Dermis microvascular lymphatic vessel endothelial cell (primary cell): ENCODE measurements around the gene DMD. TPM values are rescaled to one million over a fixed set of nuclear protein-coding genes. Genes with fewer than 3 reads are reported as not detected.

Source experiments
- DNase-seq, 2 donors: peaks; one replicate each; pipeline versions ENCODE4 v3.0.0 to v3.0.0-alpha.2; 2010; ENCODE audit warnings: low read depth in 2 of 2
- total RNA-seq: library from RNA; depleted of rRNA; stranded (reverse); fragments of >200 nt; gene quantifications from 2 replicates; pipeline ENCODE4 v1.2.1, GENCODE V29; 2014

DMD gene
- total RNA-seq, 1 donor from 2014 or later, result 1.8 TPM

- DNase-seq, result no peak
These were observed 696.4 kb downstream of the DMD start for GRCh38 chrX:32514986-32515385.

GRCh38 chrX:32501606-32502005 is 709.7 kb downstream of the DMD start:
- DNase-seq, result no peak

GRCh38 chrX:32496671-32497070 is 714.7 kb downstream of the DMD start:
- DNase-seq, result no peak

DNA sequence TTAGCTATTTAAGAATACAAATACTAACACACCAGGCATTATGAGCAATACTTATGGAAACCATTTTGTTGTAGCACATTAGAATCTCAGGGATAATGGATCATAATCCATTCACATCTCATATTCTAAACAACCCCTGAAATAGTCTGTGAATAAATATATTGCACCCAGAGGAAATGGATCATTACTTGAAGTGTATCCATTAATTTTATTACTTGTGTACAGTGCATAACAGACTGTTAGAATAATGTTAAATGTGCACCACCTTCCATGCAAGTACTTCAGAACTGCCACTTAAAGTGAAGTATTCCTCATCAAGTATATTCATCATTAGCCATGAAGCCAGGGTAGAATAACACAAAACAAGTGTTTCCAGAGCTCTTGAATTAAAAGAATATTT is 715.5 kb downstream of the DMD start:
- no peak for DNase-seq

- no peak for DNase-seq
These were observed 722.2 kb downstream of the DMD start for GRCh38 chrX:32489125-32489524.

- no peak for DNase-seq
These were observed 727.7 kb downstream of the DMD start for GRCh38 chrX:32483534-32484136.

DNA sequence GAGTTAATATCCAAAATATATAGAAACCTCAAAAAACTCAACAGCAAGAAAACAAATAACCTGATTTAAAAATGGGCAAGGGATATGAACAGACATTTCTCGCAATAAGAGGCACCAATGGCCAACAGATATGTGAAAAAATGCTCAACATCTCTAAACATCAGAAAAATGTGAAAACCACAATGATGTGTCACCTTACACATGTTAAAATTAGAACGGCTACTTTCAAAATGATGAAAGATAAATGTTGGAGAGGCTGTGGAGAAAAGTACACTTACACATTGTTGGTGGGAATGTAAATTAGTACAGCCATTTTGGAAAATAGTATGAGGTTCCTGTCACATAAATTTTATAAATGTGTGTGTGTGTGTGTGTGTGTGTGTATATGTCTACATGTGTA is 731.3 kb downstream of the DMD start:
- no peak for DNase-seq

DNA sequence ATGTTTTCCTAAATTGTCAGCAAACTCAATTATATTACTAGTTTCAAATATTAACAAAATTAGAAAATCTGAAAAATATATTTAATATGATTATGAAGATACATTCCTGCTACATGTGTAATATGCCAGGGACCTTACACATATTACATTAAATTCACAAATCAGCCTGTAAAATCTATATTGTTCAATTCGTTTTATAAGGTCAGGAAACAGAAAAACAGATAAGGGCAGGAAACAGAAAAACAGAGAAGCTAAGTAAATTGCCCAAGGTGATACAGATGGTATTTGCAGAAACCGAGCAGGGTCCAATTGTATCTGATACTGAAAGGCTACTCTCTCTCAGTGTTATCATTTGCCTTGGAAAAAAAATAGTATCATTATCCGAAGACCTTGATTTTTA is 739.0 kb downstream of the DMD start:
- DNase-seq, result no peak

DNA sequence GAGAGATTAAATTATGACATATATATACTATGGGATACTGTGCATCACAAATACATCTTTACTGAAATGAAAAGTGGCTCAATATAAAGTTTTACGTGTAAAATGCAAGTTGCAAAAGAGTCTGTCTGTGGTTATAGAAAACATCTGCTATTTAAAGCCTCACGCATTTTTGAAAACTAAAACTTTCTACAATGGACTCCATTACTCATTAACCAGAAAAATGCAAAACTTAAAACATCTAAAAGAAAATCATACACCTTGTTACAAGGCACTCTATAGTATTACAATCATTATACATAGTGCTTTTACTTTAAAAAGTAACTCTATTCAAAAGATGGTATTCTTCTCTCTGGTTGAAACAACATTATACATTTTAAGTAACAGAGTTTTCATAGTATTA is 755.6 kb downstream of the DMD start:
- no peak for DNase-seq

GRCh38 chrX:32451954-32452695 is 759.2 kb downstream of the DMD start:
- no peak for DNase-seq

DNA sequence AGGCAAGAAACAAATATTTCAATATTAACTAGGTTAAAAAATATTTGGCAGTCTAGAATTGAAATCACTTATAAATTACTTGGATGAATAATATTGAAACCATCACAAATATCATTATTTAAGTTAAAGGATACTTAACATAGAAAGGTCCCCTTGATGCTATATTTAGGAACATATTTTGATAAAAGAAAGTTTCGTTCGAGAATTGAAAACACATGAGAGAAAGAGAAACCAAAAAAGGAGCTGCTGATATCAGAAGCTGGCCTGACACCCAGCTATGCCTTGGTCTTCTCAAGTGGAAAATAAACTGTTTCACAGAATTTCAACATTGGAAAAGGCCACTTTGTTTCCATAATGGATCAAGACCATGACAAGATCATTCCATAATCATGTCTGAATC is 762.4 kb downstream of the DMD start:
- no peak for DNase-seq

- no peak for DNase-seq
These were observed 763.0 kb downstream of the DMD start for GRCh38 chrX:32448320-32448719.

GRCh38 chrX:32447640-32448039 is 763.7 kb downstream of the DMD start:
- DNase-seq, result no peak

DNA sequence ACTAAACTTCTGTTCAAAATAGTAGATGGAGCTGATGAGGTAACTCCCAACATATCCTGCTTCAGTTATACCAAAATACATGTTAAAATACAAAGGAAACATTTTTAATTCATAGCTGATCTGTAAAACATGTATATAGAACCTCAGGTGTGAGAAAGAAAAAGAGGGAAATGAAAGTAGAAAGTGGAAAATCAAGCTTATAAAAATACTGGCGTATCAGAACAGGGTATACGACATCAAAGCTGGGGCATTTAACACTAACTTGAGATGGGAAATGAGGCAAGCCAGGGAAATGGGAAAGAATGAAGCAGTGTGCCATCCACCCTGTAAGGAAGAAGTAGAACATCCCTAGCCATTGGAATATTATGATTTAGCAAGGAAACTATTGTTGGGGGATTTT is 767.5 kb downstream of the DMD start:
- DNase-seq, result no peak

GRCh38 chrX:32421266-32421665 is 790.1 kb downstream of the DMD start:
- no peak for DNase-seq

DNA sequence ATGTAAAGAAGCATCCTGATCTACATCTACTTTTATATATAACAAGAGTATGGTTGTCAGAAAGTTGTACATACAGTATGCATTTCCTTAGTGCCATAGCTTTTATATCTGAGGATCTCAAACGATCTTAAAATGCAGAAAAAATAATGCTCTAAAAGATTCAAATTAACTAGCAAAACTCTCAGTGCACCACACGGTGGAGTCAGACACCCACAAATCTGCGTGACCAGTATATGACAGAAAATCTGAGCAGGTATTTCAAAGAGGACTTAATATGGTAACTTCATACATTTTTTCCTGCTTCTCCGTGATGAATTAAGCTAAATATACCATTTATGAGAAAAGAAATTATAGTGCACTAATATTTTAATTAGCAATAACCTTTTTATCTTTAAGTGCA is 803.0 kb downstream of the DMD start:
- DNase-seq, result no peak

DNA sequence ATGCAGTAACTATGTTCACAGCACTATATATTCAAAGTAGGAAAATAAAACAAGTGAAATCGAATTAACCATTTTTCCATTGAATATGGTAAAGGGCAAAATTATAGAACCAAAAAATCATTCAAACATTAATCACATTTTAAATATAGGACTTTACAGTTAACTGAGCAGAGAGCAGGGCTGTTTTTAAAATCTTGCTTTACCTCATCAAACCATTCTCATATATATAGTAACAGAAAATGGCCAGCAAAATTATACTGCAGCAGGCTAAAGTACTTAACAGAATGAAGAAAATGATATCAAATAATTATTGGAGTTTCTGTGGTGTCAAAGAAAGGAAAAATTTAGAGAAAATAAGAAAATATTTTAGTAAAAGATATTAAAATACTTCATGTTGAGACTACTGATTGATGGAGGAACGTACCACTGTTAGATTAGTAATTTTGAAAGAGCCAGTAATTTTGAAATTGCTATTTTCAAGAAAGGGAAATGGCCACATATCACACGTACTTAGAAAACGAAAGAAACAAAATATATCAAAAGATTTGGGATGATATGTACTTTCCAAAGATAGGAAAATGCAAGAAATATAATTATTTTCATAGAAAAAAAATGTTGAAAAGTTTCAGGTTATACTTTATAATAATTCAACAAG is 813.7 kb downstream of the DMD start:
- no peak for DNase-seq

- no peak for DNase-seq
These were observed 815.5 kb downstream of the DMD start for GRCh38 chrX:32395878-32396277.

DNA sequence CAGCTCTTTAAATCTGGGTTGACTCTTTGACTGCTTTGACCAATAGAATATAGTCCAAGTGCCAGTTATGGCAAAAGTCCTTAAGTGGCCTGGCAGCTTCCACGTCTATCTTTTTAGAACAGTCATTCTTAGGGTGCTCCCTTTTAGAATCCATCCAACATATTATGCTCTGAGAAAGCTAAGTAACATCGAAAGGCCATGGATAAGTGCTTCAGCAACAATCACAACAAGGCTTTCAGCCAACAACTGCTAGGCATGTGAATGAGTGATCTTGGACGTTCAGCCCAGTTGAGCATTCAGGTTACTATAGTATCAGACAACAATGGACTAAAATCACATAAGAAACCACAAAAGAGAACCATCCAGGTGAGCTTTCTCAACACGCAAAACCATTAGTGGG is 818.7 kb downstream of the DMD start:
- no peak for DNase-seq

DNA sequence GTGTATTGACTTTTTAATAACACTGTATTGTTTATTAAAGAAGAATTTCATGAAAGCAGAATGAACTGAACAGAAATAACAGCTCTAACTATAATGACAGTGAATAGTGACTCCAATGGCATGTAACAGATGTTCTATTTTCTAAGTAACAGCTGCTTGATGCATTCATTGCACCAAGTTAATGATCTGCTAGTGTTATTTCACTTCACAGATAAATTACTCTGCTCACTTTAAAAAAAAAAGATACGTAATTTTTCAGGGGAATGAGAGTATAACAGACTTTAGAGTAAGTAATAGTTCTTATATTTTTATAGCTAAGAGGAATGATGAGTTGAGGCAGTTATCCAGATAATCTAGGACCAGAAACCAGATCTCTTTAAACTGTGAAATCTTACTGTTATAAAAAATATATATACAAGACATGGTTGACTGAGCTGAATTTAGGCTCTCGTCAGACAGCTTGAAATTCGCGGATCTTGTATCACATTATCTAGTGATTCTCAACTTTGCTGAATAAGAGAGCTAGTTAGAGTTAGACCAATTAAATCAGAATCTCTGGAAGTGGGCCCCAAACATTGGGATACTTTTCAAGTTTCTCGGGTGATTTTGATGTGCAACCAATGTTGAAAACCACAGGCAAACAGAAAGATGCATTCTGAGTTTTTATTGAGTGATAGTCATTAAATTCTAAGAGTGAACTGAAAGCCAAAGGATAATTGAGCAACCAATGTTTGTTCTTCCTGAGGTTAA is 840.7 kb downstream of the DMD start:
- no peak for DNase-seq

- no peak for DNase-seq
These were observed 917.2 kb downstream of the DMD start for GRCh38 chrX:32293962-32294700.

- no peak for DNase-seq
These were observed 922.0 kb downstream of the DMD start for GRCh38 chrX:32289356-32289755.
